Measurements from ENCODE around the gene NXPH1. TPM values are rescaled to one million over a fixed set of nuclear protein-coding genes. Genes with fewer than 3 reads are reported as not detected.
A peak's percentile ranks its signal among the peaks of the same experiment; 100 is the strongest.

NXPH1 gene
- total and polyA plus RNA-seq, 9 of the 15 experiments (the other 6 are each of a cell fraction or from before 2014, with no cell fraction given) = 0.16 TPM; not detected in 8

- Histone ChIP-seq H3K27me3 (ENCODE audit: control insufficient read depth in 2 of 2, insufficient read depth in 2 of 2, low read length in 2 of 2) (peaks cover 29 to 53% of the 10 kb centered on the region in 2 experiments), H4K20me1 (replicated peaks; ENCODE audit: control insufficient read depth, insufficient read depth, low read length) (no peaks in the 10 kb centered on the region; the same call in 1 of the 2 replicates), H3K36me3 (ENCODE audit: control insufficient read depth, insufficient read depth, low read length) (no peaks in the 10 kb centered on the region), H3K79me2 (ENCODE audit: control insufficient read depth, insufficient read depth, low read length) (no peaks in the 10 kb centered on the region), H3K27ac (ENCODE audit: extremely low read depth, low read depth, low read length) (no peak overlapping the region), H3K9me3 (replicated peaks; ENCODE audit: control insufficient read depth, insufficient read depth, low read depth, low read length) (no peaks in the 10 kb centered on the region; the same call in 1 of the 2 replicates), H3K4me3 (no peak overlapping the region), H3K9ac (ENCODE audit: insufficient read depth in 1 of 2, low read depth in 2 of 2, low read length in 2 of 2) (no peak overlapping the region), H3K9me1 (ENCODE audit: control insufficient read depth, insufficient read depth, low read length) (no peaks in the 10 kb centered on the region), H3K4me1 (replicated peaks in 1 of 2; ENCODE audit: control insufficient read depth in 2 of 2, insufficient read depth in 2 of 2, low read length in 2 of 2) (peaks cover 0 to 21% of the 10 kb centered on the region in 2 experiments; a peak in 2 of 5 replicates), H2AFZ (ENCODE audit: low read depth, low read length) (no peak overlapping the region), H3K4me2 (ENCODE audit: insufficient read depth, low read length) (no peak overlapping the region)
- intact Hi-C loops (cut with micrococcal nuclease) = loop anchor here (2.0 to 5.0 kb wide), 3 partner anchors 285 to 655 kb away; no protein-coding TSS in a partner anchor
- WGBS (ENCODE audit: insufficient coverage, low coverage, missing lambda C conversion rate) = under 1% methylated on average over 15 of the region's 15 CpGs
- in situ Hi-C loops (cut with MboI) = no loop called here
- ChIA-PET POLR2A (no interaction called here), CTCF (ENCODE audit: low intra/inter-chr PET ratio) (interaction anchor here (1.3 kb wide), 1 partner anchor 387 kb away, joined by 7 read pairs; no protein-coding TSS in a partner anchor)
- BruUV-seq (replicated peaks) = no TSS peak
- peak; percentile 68 to 75 (median 72) for DNase-seq (ENCODE audit: extremely low read depth in 1 of 4, low spot score in 3 of 4)
- peak; percentile 75 for FAIRE-seq
- peak; percentile 84 for ATAC-seq
- TF ChIP-seq, protein P1, sequence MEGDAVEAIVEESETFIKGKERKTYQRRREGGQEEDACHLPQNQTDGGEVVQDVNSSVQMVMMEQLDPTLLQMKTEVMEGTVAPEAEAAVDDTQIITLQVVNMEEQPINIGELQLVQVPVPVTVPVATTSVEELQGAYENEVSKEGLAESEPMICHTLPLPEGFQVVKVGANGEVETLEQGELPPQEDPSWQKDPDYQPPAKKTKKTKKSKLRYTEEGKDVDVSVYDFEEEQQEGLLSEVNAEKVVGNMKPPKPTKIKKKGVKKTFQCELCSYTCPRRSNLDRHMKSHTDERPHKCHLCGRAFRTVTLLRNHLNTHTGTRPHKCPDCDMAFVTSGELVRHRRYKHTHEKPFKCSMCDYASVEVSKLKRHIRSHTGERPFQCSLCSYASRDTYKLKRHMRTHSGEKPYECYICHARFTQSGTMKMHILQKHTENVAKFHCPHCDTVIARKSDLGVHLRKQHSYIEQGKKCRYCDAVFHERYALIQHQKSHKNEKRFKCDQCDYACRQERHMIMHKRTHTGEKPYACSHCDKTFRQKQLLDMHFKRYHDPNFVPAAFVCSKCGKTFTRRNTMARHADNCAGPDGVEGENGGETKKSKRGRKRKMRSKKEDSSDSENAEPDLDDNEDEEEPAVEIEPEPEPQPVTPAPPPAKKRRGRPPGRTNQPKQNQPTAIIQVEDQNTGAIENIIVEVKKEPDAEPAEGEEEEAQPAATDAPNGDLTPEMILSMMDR (IDR thresholded peaks at IDR 0.05 in 2 of 3, conservative IDR thresholded peaks at IDR 0.05 in 1 of 3; ENCODE audit: insufficient read depth in 2 of 3, low read depth in 1 of 3, low read length in 3 of 3) = peak; percentile 85 to 91 (median 88)
- no peak for TF ChIP-seq SRSF3 (IDR thresholded peaks at IDR 0.05; ENCODE audit: insufficient read depth, low read length)
- TF ChIP-seq ESRRB (CRISPR knock-in tag; IDR thresholded peaks at IDR 0.05; ENCODE audit: borderline replicate concordance) = no peak
- TF ChIP-seq SMC3 (conservative IDR thresholded peaks at IDR 0.05; ENCODE audit: insufficient read depth, low read depth, low read length) = peak; percentile 91
- no peak for TF ChIP-seq ATF1 (CRISPR knock-in tag; IDR thresholded peaks at IDR 0.05)
- TF ChIP-seq ATF1 (tag; IDR thresholded peaks at IDR 0.05) = no peak
- TF ChIP-seq CREM (IDR thresholded peaks at IDR 0.05; ENCODE audit: low read depth) = no peak
- TF ChIP-seq ZBTB40 (IDR thresholded peaks at IDR 0.05) = no peak
- no peak for TF ChIP-seq ZBTB40 (CRISPR knock-in tag; IDR thresholded peaks at IDR 0.05)
- peak; percentile 76 for TF ChIP-seq ARID2 (IDR thresholded peaks at IDR 0.05)
- TF ChIP-seq ARID1B (IDR thresholded peaks at IDR 0.05) = no peak
- TF ChIP-seq HSF4 (CRISPR knock-in tag; IDR thresholded peaks at IDR 0.05; ENCODE audit: borderline replicate concordance) = no peak
Observed at GRCh38 chr7:8436965-8437364, 3.6 kb downstream of the NXPH1 start.
